Mesenchymal stem cell (in vitro differentiated cells and primary cell): Measurements from ENCODE around the gene ASMT. TPM values are rescaled to one million over a fixed set of nuclear protein-coding genes. Genes with fewer than 3 reads are reported as not detected.
"Not testable (repeated sequence)": the region's sequence is repeated elsewhere in the genome, so short reads cannot be mapped to it uniquely, and the experiment has no call there.

Experiments used
- DNase-seq: peaks from one replicate; pipeline ENCODE4 v3.0.0-alpha.2; 2013
- H2AFZ ChIP-seq: one replicate; pipeline ENCODE4 v1.6.1; 2013; ENCODE audit warnings: low read depth, mild to moderate bottlenecking, control low read depth, inconsistent platforms, low read length, moderate library complexity
- H2AK5ac ChIP-seq: 2 replicates; pipeline ENCODE4 v1.6.1; 2013; ENCODE audit warnings: low read length, moderate library complexity, mild to moderate bottlenecking, inconsistent platforms; ENCODE audit not compliant: severe bottlenecking
- H2BK120ac ChIP-seq: one replicate; pipeline ENCODE4 v1.6.1; 2013; ENCODE audit warnings: low read depth, mild to moderate bottlenecking, inconsistent platforms, low read length, moderate library complexity
- H2BK12ac ChIP-seq, 2 experiments: one replicate each; pipeline ENCODE4 v1.6.1; 2013; ENCODE audit warnings: inconsistent platforms in 2 of 2, low read length in 2 of 2, mild to moderate bottlenecking in 2 of 2, moderate library complexity in 2 of 2, control low read depth in 1 of 2
- H2BK15ac ChIP-seq: one replicate; pipeline ENCODE4 v1.6.1; 2013; ENCODE audit warnings: mild to moderate bottlenecking, low read depth, inconsistent platforms; ENCODE audit not compliant: poor library complexity, severe bottlenecking
- H2BK5ac ChIP-seq: 2 replicates; pipeline ENCODE4 v1.6.1; 2013; ENCODE audit warnings: low read depth, mild to moderate bottlenecking, low read length, control low read depth, inconsistent platforms; ENCODE audit not compliant: poor library complexity, severe bottlenecking
- H3K14ac ChIP-seq, 2 experiments: one replicate each; pipeline ENCODE4 v1.6.1; 2013; ENCODE audit warnings: inconsistent platforms in 2 of 2, low read length in 2 of 2, control low read depth in 1 of 2, mild to moderate bottlenecking in 1 of 2, moderate library complexity in 1 of 2
- H3K18ac ChIP-seq, 2 experiments: one replicate each; pipeline ENCODE4 v1.6.1; 2013; ENCODE audit warnings: inconsistent platforms in 2 of 2, low read length in 2 of 2, control low read depth in 1 of 2, low read depth in 1 of 2, mild to moderate bottlenecking in 1 of 2
- H3K23ac ChIP-seq, 2 experiments: one replicate each; pipeline ENCODE4 v1.6.1; 2013; ENCODE audit warnings: inconsistent platforms in 2 of 2, low read length in 2 of 2, mild to moderate bottlenecking in 2 of 2, moderate library complexity in 2 of 2, control low read depth in 1 of 2
- H3K27ac ChIP-seq: 2 replicates; pipeline ENCODE4 v1.5.1; 2013; ENCODE audit warnings: mild to moderate bottlenecking, moderate library complexity, low read length, control low read depth, inconsistent platforms; ENCODE audit not compliant: poor library complexity, severe bottlenecking
- H3K27me3 ChIP-seq, 2 experiments: 2 replicates each; pipeline versions ENCODE4 v1.6.1 to v1.7.0; 2013; ENCODE audit warnings: low read length in 2 of 2, mild to moderate bottlenecking in 2 of 2, moderate library complexity in 2 of 2, control low read depth in 1 of 2, inconsistent platforms in 1 of 2; ENCODE audit not compliant: control insufficient read depth in 1 of 2, insufficient read depth in 1 of 2
- H3K36me3 ChIP-seq, 2 experiments: 2 replicates each; pipeline versions ENCODE4 v1.6.1 to v1.7.0; 2013; ENCODE audit warnings: low read length in 2 of 2, control low read depth in 1 of 2, inconsistent platforms in 1 of 2, low read depth in 1 of 2, mild to moderate bottlenecking in 1 of 2; ENCODE audit not compliant: insufficient read depth in 2 of 2, control insufficient read depth in 1 of 2
- H3K4ac ChIP-seq, 2 experiments: one replicate each; pipeline ENCODE4 v1.6.1; 2013; ENCODE audit warnings: inconsistent platforms in 2 of 2, low read length in 2 of 2, mild to moderate bottlenecking in 2 of 2, moderate library complexity in 2 of 2, control low read depth in 1 of 2, low read depth in 1 of 2
- H3K4me1 ChIP-seq: 2 replicates; pipeline ENCODE4 v1.6.1; 2013; ENCODE audit warnings: low read depth, low read length, control low read depth; ENCODE audit not compliant: control insufficient read depth, insufficient read depth
- H3K4me2 ChIP-seq: 2 replicates; pipeline ENCODE4 v1.6.1; 2013; ENCODE audit warnings: low read length, mild to moderate bottlenecking, inconsistent platforms; ENCODE audit not compliant: poor library complexity, severe bottlenecking
- H3K4me3 ChIP-seq, 2 experiments: 2 replicates each; pipeline versions ENCODE4 v1.5.1 to v1.7.0; 2013; ENCODE audit warnings: low read length in 2 of 2, mild to moderate bottlenecking in 2 of 2, control low read depth in 1 of 2, low read depth in 1 of 2; ENCODE audit not compliant: insufficient read depth in 1 of 2
- H3K79me1 ChIP-seq: replicated peaks from 2 replicates; pipeline ENCODE4 v1.6.1; 2013; ENCODE audit warnings: mild to moderate bottlenecking, control low read depth, low read length, inconsistent platforms; ENCODE audit not compliant: poor library complexity, severe bottlenecking
- H3K9ac ChIP-seq: 2 replicates; pipeline ENCODE4 v1.7.0; 2013; ENCODE audit warnings: mild to moderate bottlenecking, low read length, moderate library complexity
- H3K9me3 ChIP-seq: 2 replicates; pipeline ENCODE4 v1.7.0; 2013; ENCODE audit warnings: mild to moderate bottlenecking, low read length; ENCODE audit not compliant: control insufficient read depth
- H4K8ac ChIP-seq: one replicate; pipeline ENCODE4 v1.6.1; 2013; ENCODE audit warnings: inconsistent platforms, mild to moderate bottlenecking, low read length, moderate library complexity
- H4K91ac ChIP-seq: one replicate; pipeline ENCODE4 v1.6.1; 2013; ENCODE audit warnings: mild to moderate bottlenecking, low read length, inconsistent platforms
- WGBS: methylation state at CpG from one replicate; pipeline ENCODE4 v1.1.7; 2013; ENCODE audit warnings: mixed read lengths; 5-methylcytosine and 5-hydroxymethylcytosine counted together
- polyA plus RNA-seq, 2 experiments: library from polyadenylated mRNA; stranded (reverse); fragments of 200-250 nt; gene quantifications; one replicate each; pipeline ENCODE4 v1.2.3, GENCODE V29; 2013

Gene ASMT, protein sequence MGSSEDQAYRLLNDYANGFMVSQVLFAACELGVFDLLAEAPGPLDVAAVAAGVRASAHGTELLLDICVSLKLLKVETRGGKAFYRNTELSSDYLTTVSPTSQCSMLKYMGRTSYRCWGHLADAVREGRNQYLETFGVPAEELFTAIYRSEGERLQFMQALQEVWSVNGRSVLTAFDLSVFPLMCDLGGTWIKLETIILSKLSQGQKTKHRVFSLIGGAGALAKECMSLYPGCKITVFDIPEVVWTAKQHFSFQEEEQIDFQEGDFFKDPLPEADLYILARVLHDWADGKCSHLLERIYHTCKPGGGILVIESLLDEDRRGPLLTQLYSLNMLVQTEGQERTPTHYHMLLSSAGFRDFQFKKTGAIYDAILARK
- polyA plus RNA-seq (2013, experiment 1 of 2), result 0.04 TPM
- 0.04 TPM for polyA plus RNA-seq (2013, experiment 2 of 2)

DNA sequence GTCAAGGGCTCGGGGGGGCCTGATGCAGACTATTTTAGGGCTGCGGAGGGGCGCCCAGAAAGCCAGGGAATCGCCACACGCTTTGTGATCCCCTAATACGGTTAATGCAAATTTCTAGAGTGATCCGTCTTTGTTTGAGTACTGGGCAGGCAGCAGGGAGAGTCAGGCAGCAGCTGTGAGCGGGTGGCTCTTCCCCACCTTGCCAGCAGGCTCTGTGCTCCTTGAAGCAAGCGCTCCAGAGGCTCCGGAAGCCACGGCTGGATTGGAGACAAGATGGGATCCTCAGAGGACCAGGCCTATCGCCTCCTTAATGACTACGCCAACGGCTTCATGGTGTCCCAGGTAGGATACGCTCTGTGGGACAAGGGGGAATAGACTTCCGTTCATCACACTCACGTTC, at the start of gene ASMT:
Gene ASMT, plus strand, starts transcription at position 133 of the 400 bp plus-strand sequence. Its CDS starts 141 bp downstream, at position 274.
- H4K8ac ChIP-seq, result no peak within 1 kb of the TSS
- 86% methylated on average over 17 of the region's 17 CpGs for WGBS
- H3K18ac ChIP-seq, result no peak within 1 kb of the TSS
- no peak within 1 kb of the TSS for H2AK5ac ChIP-seq
- no peak within 1 kb of the TSS for H3K4ac ChIP-seq
- H2BK120ac ChIP-seq, result no peak within 1 kb of the TSS
- DNase-seq, result no peak
- H3K36me3 ChIP-seq, result no peaks in the 10 kb centered on the region
- no peak within 1 kb of the TSS for H3K4me2 ChIP-seq
- H4K91ac ChIP-seq, result no peak within 1 kb of the TSS
- no peak within 1 kb of the TSS for H2BK15ac ChIP-seq
- no peak within 1 kb of the TSS for H2BK12ac ChIP-seq
- H3K27ac ChIP-seq, result no peak within 1 kb of the TSS
- no peak within 1 kb of the TSS for H3K9ac ChIP-seq
- H3K79me1 ChIP-seq, result no peaks in the 10 kb centered on the region
- H2BK5ac ChIP-seq, result no peak within 1 kb of the TSS
- no peak within 1 kb of the TSS for H3K4me3 ChIP-seq
- no peaks in the 10 kb centered on the region for H3K9me3 ChIP-seq
- H3K27me3 ChIP-seq, result no peaks in the 10 kb centered on the region
- no peak within 1 kb of the TSS for H3K14ac ChIP-seq
- H3K23ac ChIP-seq, result no peak within 1 kb of the TSS
- H2AFZ ChIP-seq, result no peak within 1 kb of the TSS
- H3K4me1 ChIP-seq, result peaks cover 12% of the 10 kb centered on the region

DNA sequence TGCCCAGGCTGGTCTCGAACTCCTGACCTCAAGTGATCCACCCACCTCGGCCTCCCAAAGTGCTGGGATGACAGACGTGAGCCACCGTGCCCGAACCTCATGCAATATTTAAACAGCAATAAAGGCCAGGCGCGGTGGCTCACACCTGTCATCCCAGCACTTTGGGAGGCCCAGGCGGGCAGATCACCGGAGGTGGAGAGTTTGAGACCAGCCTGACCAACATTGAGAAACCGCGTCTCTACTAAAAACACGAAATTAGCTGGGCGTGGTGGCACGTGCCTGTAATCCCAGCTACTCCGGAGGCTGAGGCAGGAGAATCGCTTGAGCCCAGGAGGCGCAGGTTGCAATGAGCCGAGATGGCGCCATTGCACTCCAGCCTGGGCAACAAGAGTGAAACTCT, 40.7 kb upstream of the ASMT start:
- H3K36me3 ChIP-seq, H2BK5ac ChIP-seq, H2BK15ac ChIP-seq, H3K4me2 ChIP-seq, H2BK120ac ChIP-seq, H3K18ac ChIP-seq, H3K14ac ChIP-seq, H2AFZ ChIP-seq, H3K27me3 ChIP-seq, H2BK12ac ChIP-seq, H3K4me1 ChIP-seq, H3K4ac ChIP-seq, H3K23ac ChIP-seq, H3K4me3 ChIP-seq, H3K27ac ChIP-seq, H3K9me3 ChIP-seq, H3K9ac ChIP-seq, H2AK5ac ChIP-seq, H4K91ac ChIP-seq, DNase-seq, H3K79me1 ChIP-seq, H4K8ac ChIP-seq: not testable (repeated sequence)
- 92% methylated on average over 17 of the region's 19 CpGs for WGBS

DNA sequence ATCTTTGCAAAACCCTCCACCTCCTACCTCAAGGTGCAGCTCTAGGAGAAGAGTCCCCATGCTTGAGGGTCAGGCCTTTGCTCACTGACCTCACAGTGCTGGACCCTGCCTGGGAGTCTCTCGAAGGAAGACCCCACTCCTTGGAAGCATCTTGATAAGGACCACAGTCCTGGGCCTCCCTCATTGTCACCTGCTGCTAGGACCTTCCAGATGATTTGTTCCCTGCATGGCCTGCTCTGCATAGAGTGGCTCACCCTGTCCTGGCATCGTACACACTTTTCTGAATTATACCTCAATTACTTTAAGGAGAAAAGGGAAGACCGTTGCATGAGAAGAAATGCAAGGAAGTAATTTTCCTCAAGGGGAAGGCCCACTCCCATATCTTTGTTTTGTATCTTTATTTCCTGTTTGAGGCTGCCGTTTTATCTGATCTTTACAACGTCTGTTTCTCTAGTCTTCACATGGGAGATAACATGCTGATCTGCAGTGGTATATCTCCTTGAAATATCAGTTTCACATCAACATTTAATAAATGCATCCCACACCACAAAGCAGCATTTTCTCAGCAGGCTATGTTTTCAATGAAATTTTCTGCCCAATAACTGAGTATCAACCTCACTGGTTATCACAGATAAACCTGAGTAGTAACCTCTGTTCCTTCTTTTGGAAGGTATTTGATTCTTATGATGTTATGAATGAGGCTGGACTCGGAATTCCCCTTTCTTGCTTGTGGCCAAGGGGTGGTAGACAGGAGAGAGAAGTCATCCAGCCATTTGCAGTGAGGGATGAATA, 38.5 kb upstream of the ASMT start:
- Histone ChIP-seq H3K4me1 (no peaks in the 10 kb centered on the region), H3K27ac (no peak overlapping the region), H2BK15ac (no peak overlapping the region), H2BK120ac (no peak overlapping the region), H4K8ac (no peak overlapping the region), H3K18ac (no peak overlapping the region), H3K14ac (no peak overlapping the region), H2BK12ac (no peak overlapping the region), H3K79me1 (no peaks in the 10 kb centered on the region), H3K4me3 (no peak overlapping the region), H3K9me3 (no peaks in the 10 kb centered on the region), H2AK5ac (no peak overlapping the region), H3K9ac (no peak overlapping the region), H4K91ac (no peak overlapping the region), H3K4ac (no peak overlapping the region), H3K36me3 (no peaks in the 10 kb centered on the region), H3K4me2 (no peak overlapping the region), H3K27me3 (peaks cover 0 to 6% of the 10 kb centered on the region in 2 experiments), H3K23ac (no peak overlapping the region), H2BK5ac (no peak overlapping the region), H2AFZ (no peak overlapping the region)
- WGBS, result 66% methylated on average over 5 of the region's 6 CpGs
- DNase-seq, result no peak

DNA sequence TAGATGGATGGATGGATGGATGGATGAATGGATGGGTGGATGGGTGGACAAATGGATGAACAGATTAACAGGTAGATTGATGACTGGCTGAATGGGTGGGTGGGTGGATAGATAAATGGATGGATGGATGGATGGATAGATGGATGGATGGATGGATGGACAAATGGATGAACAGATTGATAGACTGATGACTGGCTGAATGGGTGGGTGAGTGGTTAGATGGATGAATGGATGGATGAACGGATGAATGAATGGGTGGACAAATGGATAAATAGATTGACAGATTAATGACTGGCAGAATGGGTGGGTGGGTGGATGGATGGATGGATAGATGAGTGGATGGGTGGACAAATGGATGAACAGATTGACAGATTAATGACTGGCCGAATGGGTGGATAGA, 37.0 kb upstream of the ASMT start:
- no peaks in the 10 kb centered on the region for H3K36me3 ChIP-seq
- H2BK15ac ChIP-seq, result no peak overlapping the region
- peaks cover 2% of the 10 kb centered on the region for H3K4me1 ChIP-seq
- no peak overlapping the region for H3K14ac ChIP-seq
- H2BK12ac ChIP-seq, result no peak overlapping the region
- WGBS, result 32% methylated on average over 2 of the region's 2 CpGs
- H3K9ac ChIP-seq, result no peak overlapping the region
- H3K18ac ChIP-seq, result no peak overlapping the region
- H3K4ac ChIP-seq, result no peak overlapping the region
- no peak overlapping the region for H2AK5ac ChIP-seq
- H4K8ac ChIP-seq, result no peak overlapping the region
- no peak for DNase-seq
- no peak overlapping the region for H3K27ac ChIP-seq
- H2BK120ac ChIP-seq, result no peak overlapping the region
- H3K4me3 ChIP-seq, result no peak overlapping the region
- no peak overlapping the region for H4K91ac ChIP-seq
- H3K23ac ChIP-seq, result no peak overlapping the region
- H3K4me2 ChIP-seq, result no peak overlapping the region
- H3K79me1 ChIP-seq, result no peaks in the 10 kb centered on the region
- H3K9me3 ChIP-seq, result no peaks in the 10 kb centered on the region
- H3K27me3 ChIP-seq, result peaks cover 0 to 6% of the 10 kb centered on the region in 2 experiments
- H2AFZ ChIP-seq, result no peak overlapping the region
- no peak overlapping the region for H2BK5ac ChIP-seq
